ENCODE results near the gene SMIM29.
A peak's percentile ranks its signal among the peaks of the same experiment; 100 is the strongest.
"Not testable (repeated sequence)": the region's sequence is repeated elsewhere in the genome, so short reads cannot be mapped to it uniquely, and the experiment has no call there.

Gene SMIM29

DNA sequence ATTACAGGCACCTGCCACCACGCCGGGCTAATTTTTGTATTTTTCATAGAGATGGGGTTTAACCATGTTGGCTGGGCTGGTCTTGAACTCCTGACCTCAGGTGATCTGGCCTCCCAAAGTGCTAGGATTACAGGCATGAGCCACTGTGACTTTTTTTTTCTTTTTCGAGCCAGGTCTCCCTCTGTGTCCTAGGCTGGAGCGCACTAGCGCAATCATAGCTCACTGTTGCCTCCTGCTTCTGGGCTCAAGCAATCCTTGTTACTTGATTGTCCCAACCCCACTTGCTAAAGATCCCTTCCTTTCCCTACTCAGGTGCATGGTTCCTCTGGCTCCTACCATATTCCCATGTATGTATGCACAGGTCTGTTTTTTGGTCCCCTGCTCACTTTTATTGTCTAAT lies 27.4 kb upstream of the SMIM29 start:
- DNase-seq (ENCODE audit: low spot score), result no peak
- TF ChIP-seq CTCF (IDR thresholded peaks at IDR 0.05; ENCODE audit: extremely low read depth, missing control alignments), result no peak

- DNase-seq (ENCODE audit: low spot score), result peak; percentile 26
- TF ChIP-seq CTCF (IDR thresholded peaks at IDR 0.05; ENCODE audit: extremely low read depth, missing control alignments), result no peak
These were observed 26.5 kb upstream of the SMIM29 start for GRCh38 chr6:34275128-34275804.

GRCh38 chr6:34274129-34274528 lies 25.3 kb upstream of the SMIM29 start:
- no peak for TF ChIP-seq CTCF (IDR thresholded peaks at IDR 0.05; ENCODE audit: extremely low read depth, missing control alignments)
- DNase-seq (ENCODE audit: low spot score), result no peak

- DNase-seq (ENCODE audit: low spot score), result peak; percentile 51
- no peak for TF ChIP-seq CTCF (IDR thresholded peaks at IDR 0.05; ENCODE audit: extremely low read depth, missing control alignments)
These were observed 24.5 kb upstream of the SMIM29 start for GRCh38 chr6:34273242-34273805.

- peak; percentile 37 for DNase-seq (ENCODE audit: low spot score)
- TF ChIP-seq CTCF (IDR thresholded peaks at IDR 0.05; ENCODE audit: extremely low read depth, missing control alignments), result no peak
These were observed 23.5 kb upstream of the SMIM29 start for GRCh38 chr6:34272013-34272926.

GRCh38 chr6:34269658-34270341 lies 21.0 kb upstream of the SMIM29 start:
- DNase-seq (ENCODE audit: low spot score), result not testable (repeated sequence)

DNA sequence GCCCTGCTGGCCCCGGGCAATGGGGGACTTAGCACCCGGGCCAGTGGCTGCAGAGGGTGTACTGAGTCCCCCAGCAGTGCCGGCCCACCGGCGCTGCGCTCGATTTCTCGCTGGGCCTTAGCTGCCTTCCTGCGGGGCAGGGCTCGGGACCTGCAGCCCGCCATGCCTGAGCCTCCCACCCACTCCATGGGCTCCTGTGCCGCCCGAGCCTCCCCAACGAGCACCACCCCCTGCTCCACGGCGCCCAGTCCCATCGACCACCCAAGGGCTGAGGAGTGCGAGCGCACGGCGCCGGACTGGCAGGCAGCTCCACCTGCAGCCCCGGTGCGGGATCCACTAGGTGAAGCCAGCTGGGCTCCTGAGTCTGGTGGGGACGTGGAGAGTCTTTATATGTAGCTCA lies 20.3 kb upstream of the SMIM29 start:
- not testable (repeated sequence) for DNase-seq (ENCODE audit: low spot score)

- TF ChIP-seq CTCF (IDR thresholded peaks at IDR 0.05; ENCODE audit: extremely low read depth, missing control alignments), result no peak
- no peak for DNase-seq (ENCODE audit: low spot score)
These were observed 18.9 kb upstream of the SMIM29 start for GRCh38 chr6:34267746-34268145.

DNA sequence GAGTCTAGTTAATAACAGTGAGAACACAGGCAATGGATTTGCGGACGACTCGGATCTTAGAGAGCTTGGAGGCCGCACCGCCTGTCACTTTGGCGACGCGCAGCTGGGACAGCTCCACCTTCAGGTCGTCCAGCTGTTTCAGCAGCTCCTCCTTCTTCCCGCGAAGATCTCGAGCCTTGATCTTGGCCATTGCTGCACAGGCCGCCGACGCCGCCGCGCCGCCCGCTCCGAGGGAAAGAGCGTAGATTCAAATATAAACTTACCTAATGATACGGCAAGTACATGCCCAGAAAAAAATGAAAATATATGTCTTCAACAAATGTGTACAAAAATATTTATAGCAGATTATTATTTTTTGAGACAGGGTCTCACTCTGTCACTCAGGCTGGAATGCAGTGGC lies 14.7 kb upstream of the SMIM29 start:
- not testable (repeated sequence) for DNase-seq (ENCODE audit: low spot score)

Measured in GM20000 (cell line).